WI38 (cell line): Measurements from ENCODE around the gene MYO15A.

Experiments used
- H3K4me3 ChIP-seq: 2 replicates; pipeline ENCODE4 v1.5.1; 2011; ENCODE audit warnings: low read depth, mild to moderate bottlenecking, control low read depth, low read length
- CTCF ChIP-seq: IDR thresholded peaks from 2 replicates; pipeline ENCODE4 v1.5.1; 2012; ENCODE audit warnings: low read depth, mild to moderate bottlenecking, control low read depth, low read length

The MYO15A gene

DNA sequence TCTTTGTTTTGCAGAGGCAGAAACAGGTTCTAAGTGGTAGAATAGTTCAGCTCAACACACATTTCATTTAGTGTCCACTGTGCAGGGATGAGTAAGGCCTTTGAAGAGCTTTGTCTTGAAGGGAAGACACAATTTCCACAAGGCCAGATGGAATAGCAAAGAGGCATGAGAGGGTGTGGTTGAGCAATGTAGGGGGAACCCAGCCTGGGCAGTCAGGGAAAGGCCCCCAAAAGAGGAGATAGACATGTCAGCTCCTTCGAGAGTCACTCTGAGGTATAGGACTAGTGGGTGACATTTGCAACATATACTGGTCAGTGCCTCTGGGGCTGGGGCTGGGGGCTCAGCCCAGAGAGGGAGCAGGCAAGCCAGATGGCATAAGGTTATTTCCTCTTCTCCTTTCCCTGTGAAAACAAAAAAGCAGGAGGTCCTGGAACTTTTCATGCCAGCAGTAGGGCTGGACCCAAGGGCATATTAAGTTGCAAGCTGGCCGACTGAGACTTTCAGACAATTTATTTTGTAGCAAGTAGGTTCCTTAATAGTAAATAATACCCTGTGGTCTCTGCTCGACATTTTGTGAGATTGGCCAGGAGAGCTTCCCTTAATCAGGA is 82.2 kb downstream of the MYO15A start:
- no peak overlapping the region for H3K4me3 ChIP-seq
- no peak for TF ChIP-seq CTCF

DNA sequence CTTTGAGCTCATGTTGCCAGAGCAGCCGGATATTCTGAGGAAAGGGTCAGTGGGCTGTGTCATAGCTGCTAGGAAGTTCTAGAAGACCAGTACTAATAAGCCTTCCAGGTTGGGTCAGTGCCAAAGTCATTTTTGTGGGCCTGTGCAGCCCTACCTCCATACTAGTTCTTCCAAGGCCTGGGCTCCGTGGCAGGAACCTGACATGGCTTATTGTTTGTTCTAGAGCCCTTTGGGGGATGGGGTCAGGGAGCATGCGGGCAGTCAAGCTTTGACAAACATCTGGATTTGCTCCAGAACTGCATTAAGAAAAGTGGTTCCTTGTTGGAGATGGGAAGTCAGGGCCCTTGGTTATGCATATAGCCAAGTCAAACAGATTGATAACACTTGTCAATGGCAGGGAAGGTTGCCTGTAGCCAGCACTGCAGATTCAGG is 82.7 kb downstream of the MYO15A start:
- H3K4me3 ChIP-seq = no peak overlapping the region

GRCh38 chr17:18191967-18192366 is 83.4 kb downstream of the MYO15A start:
- TF ChIP-seq CTCF = no peak
- no peak overlapping the region for H3K4me3 ChIP-seq

More for the DNA sequence above, 82.7 kb downstream of the MYO15A start:
- no peak for TF ChIP-seq CTCF

DNA sequence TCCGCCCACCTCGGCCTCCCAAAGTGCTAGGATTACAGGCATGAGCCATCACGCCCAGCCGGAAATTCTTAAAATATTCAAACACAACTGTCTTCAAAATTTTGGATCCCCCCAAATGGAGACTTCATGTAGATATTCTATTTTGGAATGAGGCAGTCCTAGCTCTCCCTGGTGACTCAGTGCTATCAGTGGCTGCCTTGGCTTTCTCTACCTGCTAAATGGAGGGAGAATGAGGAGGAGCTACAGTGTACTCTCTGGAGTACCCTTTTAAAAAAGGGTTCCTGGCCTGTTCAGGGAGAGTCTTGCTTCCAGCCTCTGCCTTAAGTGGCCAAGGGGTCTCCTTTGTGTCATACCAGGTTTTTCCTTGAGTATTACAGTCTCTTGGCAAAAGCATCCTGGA is 85.8 kb downstream of the MYO15A start:
- no peak overlapping the region for H3K4me3 ChIP-seq
- TF ChIP-seq CTCF = no peak

DNA sequence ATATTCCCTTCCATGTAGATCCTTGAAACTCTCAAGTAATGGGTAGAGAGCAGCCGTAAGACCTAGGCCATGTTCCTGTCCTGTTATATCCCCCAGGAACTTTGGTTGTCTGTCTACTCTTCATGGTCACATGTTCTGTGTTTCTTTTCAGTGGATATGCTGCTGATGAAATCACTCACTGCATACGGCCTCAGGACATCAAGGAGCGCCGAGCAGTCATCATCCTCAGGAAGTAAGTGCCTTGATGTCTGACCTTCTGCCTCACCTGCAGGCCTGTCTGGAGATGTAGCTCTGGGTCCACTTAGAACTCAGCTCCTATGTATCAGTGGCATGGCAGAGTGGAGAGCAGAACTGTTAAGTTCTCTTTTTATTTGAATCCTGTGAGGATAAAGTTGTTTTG is 86.2 kb downstream of the MYO15A start:
- TF ChIP-seq CTCF = no peak

GRCh38 chr17:18195246-18195645 is 86.7 kb downstream of the MYO15A start:
- no peak overlapping the region for H3K4me3 ChIP-seq
- no peak for TF ChIP-seq CTCF

More for the DNA sequence above, 86.2 kb downstream of the MYO15A start:
- H3K4me3 ChIP-seq = no peak overlapping the region

- no peak overlapping the region for H3K4me3 ChIP-seq
- no peak for TF ChIP-seq CTCF
These were observed 89.1 kb downstream of the MYO15A start for GRCh38 chr17:18197535-18198194.
